ENCODE measurements around the gene SDK2. TPM values are rescaled to one million over a fixed set of nuclear protein-coding genes. Genes with fewer than 3 reads are reported as not detected.

SDK2 gene
- polyA plus RNA-seq, 2 of the 4 experiments (the other 2 are of a cell fraction), result 0.36 to 0.57 TPM

DNA sequence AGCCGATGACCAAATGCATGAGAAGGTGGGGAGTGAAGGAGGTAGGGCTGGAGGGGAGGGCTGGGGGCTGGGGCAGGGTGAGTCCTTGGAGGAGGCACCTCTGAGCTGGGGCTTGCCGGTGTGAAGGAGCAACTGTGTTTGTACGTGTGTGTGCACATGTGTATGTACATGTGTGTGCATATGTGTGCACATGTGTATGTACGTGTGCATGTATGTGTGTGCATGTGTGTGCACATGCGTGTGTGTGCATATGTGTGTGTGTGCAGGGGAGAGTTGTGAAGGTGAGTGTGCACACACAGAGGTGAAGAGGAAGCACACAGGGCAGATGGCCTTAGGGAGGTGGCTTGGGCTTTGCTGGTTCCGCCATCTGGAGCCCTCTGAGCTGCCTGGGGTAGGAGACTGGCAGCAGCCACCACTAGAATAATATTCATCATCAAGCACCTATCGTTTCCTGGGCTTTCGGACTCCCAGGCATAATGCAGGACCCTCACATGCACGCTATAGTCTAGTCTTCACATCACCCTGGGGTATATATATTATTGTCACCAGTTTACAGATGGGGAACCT is 211.5 kb downstream of the SDK2 start:
- 68% methylated on average over 9 of the region's 9 CpGs for WGBS (ENCODE audit: missing lambda C conversion rate)
- FAIRE-seq (no peak), DNase-seq (ENCODE audit: low read depth in 1 of 2, low spot score in 1 of 2) (no peak), ATAC-seq (no peak)
- Histone ChIP-seq H3K4me2 (no peak overlapping the region), H3K4me1 (no peaks in the 10 kb centered on the region), H3K27ac (no peak overlapping the region), H3K9me3 (no peaks in the 10 kb centered on the region), H3K4me3 (no peak overlapping the region)
- POLR2A ChIA-PET, result no interaction called here
- CTCF ChIA-PET, result interaction anchor here (0.6 to 3.7 kb wide), 11 partner anchors 10 to 747 kb away, joined by 3 to 24 read pairs (median 4); no protein-coding TSS in a partner anchor
- TF ChIP-seq, protein P1, sequence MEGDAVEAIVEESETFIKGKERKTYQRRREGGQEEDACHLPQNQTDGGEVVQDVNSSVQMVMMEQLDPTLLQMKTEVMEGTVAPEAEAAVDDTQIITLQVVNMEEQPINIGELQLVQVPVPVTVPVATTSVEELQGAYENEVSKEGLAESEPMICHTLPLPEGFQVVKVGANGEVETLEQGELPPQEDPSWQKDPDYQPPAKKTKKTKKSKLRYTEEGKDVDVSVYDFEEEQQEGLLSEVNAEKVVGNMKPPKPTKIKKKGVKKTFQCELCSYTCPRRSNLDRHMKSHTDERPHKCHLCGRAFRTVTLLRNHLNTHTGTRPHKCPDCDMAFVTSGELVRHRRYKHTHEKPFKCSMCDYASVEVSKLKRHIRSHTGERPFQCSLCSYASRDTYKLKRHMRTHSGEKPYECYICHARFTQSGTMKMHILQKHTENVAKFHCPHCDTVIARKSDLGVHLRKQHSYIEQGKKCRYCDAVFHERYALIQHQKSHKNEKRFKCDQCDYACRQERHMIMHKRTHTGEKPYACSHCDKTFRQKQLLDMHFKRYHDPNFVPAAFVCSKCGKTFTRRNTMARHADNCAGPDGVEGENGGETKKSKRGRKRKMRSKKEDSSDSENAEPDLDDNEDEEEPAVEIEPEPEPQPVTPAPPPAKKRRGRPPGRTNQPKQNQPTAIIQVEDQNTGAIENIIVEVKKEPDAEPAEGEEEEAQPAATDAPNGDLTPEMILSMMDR (IDR thresholded peaks at IDR 0.05), result no peak
- TF ChIP-seq NR3C1 (IDR thresholded peaks at IDR 0.05) (no peak), HOXA7 (CRISPR knock-in tag; IDR thresholded peaks at IDR 0.05) (no peak), FOXS1 (CRISPR knock-in tag; IDR thresholded peaks at IDR 0.05) (no peak), HOXB5 (CRISPR knock-in tag; IDR thresholded peaks at IDR 0.05) (no peak), RARB (CRISPR knock-in tag; IDR thresholded peaks at IDR 0.05) (no peak), EHMT2 (IDR thresholded peaks at IDR 0.05; ENCODE audit: low read depth) (no peak), HDAC2 (IDR thresholded peaks at IDR 0.05) (no peak), ZFP36 (IDR thresholded peaks at IDR 0.05; ENCODE audit: borderline replicate concordance, partially characterized antibody) (no peak), KDM5A (IDR thresholded peaks at IDR 0.05) (no peak)
- TF ChIP-seq, protein P2, sequence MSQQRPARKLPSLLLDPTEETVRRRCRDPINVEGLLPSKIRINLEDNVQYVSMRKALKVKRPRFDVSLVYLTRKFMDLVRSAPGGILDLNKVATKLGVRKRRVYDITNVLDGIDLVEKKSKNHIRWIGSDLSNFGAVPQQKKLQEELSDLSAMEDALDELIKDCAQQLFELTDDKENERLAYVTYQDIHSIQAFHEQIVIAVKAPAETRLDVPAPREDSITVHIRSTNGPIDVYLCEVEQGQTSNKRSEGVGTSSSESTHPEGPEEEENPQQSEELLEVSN (IDR thresholded peaks at IDR 0.05; ENCODE audit: borderline replicate concordance, low read depth), result no peak
- TF ChIP-seq, protein P3, sequence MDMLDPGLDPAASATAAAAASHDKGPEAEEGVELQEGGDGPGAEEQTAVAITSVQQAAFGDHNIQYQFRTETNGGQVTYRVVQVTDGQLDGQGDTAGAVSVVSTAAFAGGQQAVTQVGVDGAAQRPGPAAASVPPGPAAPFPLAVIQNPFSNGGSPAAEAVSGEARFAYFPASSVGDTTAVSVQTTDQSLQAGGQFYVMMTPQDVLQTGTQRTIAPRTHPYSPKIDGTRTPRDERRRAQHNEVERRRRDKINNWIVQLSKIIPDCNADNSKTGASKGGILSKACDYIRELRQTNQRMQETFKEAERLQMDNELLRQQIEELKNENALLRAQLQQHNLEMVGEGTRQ (IDR thresholded peaks at IDR 0.05), result no peak

DNA sequence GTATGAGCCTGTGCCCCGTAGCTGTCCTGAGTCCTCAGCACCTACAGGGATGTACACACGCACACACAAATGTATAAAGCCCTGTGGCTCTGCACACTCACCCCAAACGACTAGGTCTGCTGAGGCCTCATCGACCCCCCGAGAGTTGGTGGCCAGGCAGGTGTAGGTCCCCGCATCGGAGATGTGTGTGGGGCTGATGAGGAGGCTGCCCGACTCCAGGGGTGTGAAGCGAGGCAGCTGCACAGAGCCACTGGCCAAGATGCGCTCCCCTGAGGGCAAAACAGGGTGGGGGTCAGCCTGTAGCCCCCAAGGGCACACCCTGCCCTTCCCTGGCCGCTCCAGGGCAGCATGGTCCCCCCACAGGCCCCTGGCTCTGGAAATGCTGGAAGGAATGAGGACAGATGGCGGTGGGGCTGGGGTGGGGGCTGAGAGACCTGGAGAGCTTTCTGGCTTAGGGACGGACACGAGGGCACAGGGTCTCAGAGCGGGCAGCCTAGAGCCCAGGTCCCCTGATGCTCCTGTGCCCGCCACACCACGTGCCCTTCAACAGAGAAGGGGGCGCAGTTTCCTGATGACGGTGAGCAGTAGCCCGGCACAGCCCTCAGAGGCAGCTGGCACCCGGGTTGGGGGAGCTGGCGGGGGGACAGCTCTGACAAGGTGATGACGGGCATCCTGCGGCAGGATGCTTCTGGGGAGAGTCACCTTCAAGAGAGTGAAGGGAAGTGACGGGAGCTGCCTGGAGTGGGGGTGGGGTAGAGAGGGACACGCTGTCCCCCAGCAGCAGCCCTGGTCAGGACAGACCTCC is 212.6 kb downstream of the SDK2 start:
- Histone ChIP-seq H3K4me3 (no peak overlapping the region), H3K4me2 (no peak overlapping the region), H3K27ac (no peak overlapping the region), H3K9me3 (no peaks in the 10 kb centered on the region), H3K4me1 (peaks cover 3% of the 10 kb centered on the region; the same call in 1 of the 3 replicates)
- TF ChIP-seq ZNF302 (CRISPR knock-in tag; IDR thresholded peaks at IDR 0.05) (no peak), TP53 (CRISPR knock-in tag; IDR thresholded peaks at IDR 0.05) (no peak), FOXS1 (CRISPR knock-in tag; IDR thresholded peaks at IDR 0.05) (no peak), CBX8 (IDR thresholded peaks at IDR 0.05) (no peak), POLR2A (IDR thresholded peaks at IDR 0.05; ENCODE audit: low read length) (no peak; the same call in 1 of the 2 replicates), POLR2AphosphoS2 (conservative IDR thresholded peaks at IDR 0.05; ENCODE audit: low read length) (no peak), NPAS2 (CRISPR knock-in tag; IDR thresholded peaks at IDR 0.05; ENCODE audit: borderline replicate concordance) (no peak), BHLHE40 (IDR thresholded peaks at IDR 0.05; ENCODE audit: low read depth, low read length) (no peak), MAZ (IDR thresholded peaks at IDR 0.05; ENCODE audit: borderline replicate concordance, low read depth, low read length) (no peak), HOXA7 (CRISPR knock-in tag; IDR thresholded peaks at IDR 0.05) (no peak), RARB (CRISPR knock-in tag; IDR thresholded peaks at IDR 0.05) (no peak), HDAC2 (IDR thresholded peaks at IDR 0.05) (no peak), CHD4 (IDR thresholded peaks at IDR 0.05; ENCODE audit: borderline replicate concordance) (no peak), ESRRA (IDR thresholded peaks at IDR 0.05; ENCODE audit: borderline replicate concordance, low read length) (no peak), EP300 (IDR thresholded peaks at IDR 0.05) (no peak), ZFP36 (IDR thresholded peaks at IDR 0.05; ENCODE audit: borderline replicate concordance, partially characterized antibody) (no peak)
- TF ChIP-seq, protein P1 (IDR thresholded peaks at IDR 0.05), result no peak
- TF ChIP-seq, protein P4, sequence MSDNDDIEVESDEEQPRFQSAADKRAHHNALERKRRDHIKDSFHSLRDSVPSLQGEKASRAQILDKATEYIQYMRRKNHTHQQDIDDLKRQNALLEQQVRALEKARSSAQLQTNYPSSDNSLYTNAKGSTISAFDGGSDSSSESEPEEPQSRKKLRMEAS (IDR thresholded peaks at IDR 0.05), result no peak
- TF ChIP-seq, protein P3 (IDR thresholded peaks at IDR 0.05), result no peak
- 65% methylated on average over 23 of the region's 26 CpGs for WGBS (ENCODE audit: missing lambda C conversion rate)
- DNase-seq (ENCODE audit: low read depth in 1 of 2, low spot score in 1 of 2), result no peak
- ChIA-PET POLR2A (no interaction called here), CTCF (interaction anchor here (0.6 to 4.0 kb wide), 21 partner anchors 11 to 1170 kb away, joined by 3 to 29 read pairs (median 5); partner anchors contain the start of gene RPL38)
- no peak for FAIRE-seq
- ATAC-seq, result no peak

All from A549 (cell line).